ENCODE measurements around the gene TBC1D24. TPM values are rescaled to one million over a fixed set of nuclear protein-coding genes. Genes with fewer than 3 reads are reported as not detected.

Gene TBC1D24
- total RNA-seq, 1 donor from 2014 or later, result 11.5 TPM

GRCh38 chr16:2482249-2482648 is 7.3 kb downstream of the TBC1D24 start:
- intact Hi-C loops (cut with micrococcal nuclease), result no loop called here

GRCh38 chr16:2482708-2483534 is 8.0 kb downstream of the TBC1D24 start:
- intact Hi-C loops (cut with micrococcal nuclease), result no loop called here

- intact Hi-C loops (cut with micrococcal nuclease), result no loop called here
Measured at GRCh38 chr16:2483939-2484897, 9.3 kb downstream of the TBC1D24 start.

GRCh38 chr16:2484898-2485508 is 10.1 kb downstream of the TBC1D24 start:
- intact Hi-C loops (cut with micrococcal nuclease), result no loop called here

GRCh38 chr16:2485811-2486507 is 11.0 kb downstream of the TBC1D24 start:
- intact Hi-C loops (cut with micrococcal nuclease), result no loop called here

- intact Hi-C loops (cut with micrococcal nuclease), result no loop called here
Measured at GRCh38 chr16:2486645-2487516, 12.0 kb downstream of the TBC1D24 start.

- intact Hi-C loops (cut with micrococcal nuclease), result no loop called here
Measured at GRCh38 chr16:2487517-2487842, 12.6 kb downstream of the TBC1D24 start.

GRCh38 chr16:2487903-2488531 is 13.1 kb downstream of the TBC1D24 start:
- intact Hi-C loops (cut with micrococcal nuclease), result no loop called here

GRCh38 chr16:2489581-2489980 is 14.7 kb downstream of the TBC1D24 start:
- intact Hi-C loops (cut with micrococcal nuclease), result no loop called here

GRCh38 chr16:2490190-2491105 is 15.5 kb downstream of the TBC1D24 start:
- intact Hi-C loops (cut with micrococcal nuclease), result no loop called here

- intact Hi-C loops (cut with micrococcal nuclease), result no loop called here
Measured at GRCh38 chr16:2492292-2492691, 17.4 kb downstream of the TBC1D24 start.

- intact Hi-C loops (cut with micrococcal nuclease), result no loop called here
Measured at GRCh38 chr16:2493605-2494004, 18.7 kb downstream of the TBC1D24 start.

- intact Hi-C loops (cut with micrococcal nuclease), result no loop called here
Measured at GRCh38 chr16:2494616-2495015, 19.7 kb downstream of the TBC1D24 start.

- intact Hi-C loops (cut with micrococcal nuclease), result no loop called here
Measured at GRCh38 chr16:2495041-2495440, 20.1 kb downstream of the TBC1D24 start.

GRCh38 chr16:2496223-2497115 is 21.5 kb downstream of the TBC1D24 start:
- intact Hi-C loops (cut with micrococcal nuclease), result no loop called here

- intact Hi-C loops (cut with micrococcal nuclease), result no loop called here
Measured at GRCh38 chr16:2497116-2497630, 22.2 kb downstream of the TBC1D24 start.

GRCh38 chr16:2497695-2498484 is 23.0 kb downstream of the TBC1D24 start:
- intact Hi-C loops (cut with micrococcal nuclease), result no loop called here
